Astrocyte of the hippocampus (primary cell): ENCODE results near the gene SALL1.

Experiments
- DNase-seq: peaks from one replicate; pipeline ENCODE4 v3.0.0; 2011; ENCODE audit warnings: low read depth, low spot score

Gene SALL1

DNA sequence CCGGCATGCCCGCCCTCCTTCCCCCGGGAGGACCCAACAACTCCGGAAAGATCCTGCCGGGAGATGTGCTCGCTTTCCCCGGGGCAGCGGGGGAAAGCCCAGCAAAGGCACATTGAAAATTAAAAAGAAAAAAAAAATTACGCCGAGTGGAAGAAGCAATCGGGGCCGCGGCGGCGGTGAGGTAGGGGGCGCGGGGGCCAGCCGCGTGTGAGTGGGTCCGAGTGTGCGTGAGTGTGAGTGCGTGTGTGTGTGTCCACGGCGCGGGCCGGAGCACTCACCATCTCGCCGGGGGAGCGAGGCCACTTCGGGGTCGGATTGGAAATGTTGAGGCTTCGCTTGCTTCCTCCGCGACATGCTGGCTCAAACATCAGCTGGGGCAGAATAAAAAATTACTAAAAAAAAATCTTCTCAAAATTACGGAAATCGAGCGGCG, at the start of gene SALL1:
Gene SALL1 (minus strand): TSS at position 383 of the 433 bp plus-strand sequence. CDS start 29 bp downstream, at position 354.
- no peak for DNase-seq

DNA sequence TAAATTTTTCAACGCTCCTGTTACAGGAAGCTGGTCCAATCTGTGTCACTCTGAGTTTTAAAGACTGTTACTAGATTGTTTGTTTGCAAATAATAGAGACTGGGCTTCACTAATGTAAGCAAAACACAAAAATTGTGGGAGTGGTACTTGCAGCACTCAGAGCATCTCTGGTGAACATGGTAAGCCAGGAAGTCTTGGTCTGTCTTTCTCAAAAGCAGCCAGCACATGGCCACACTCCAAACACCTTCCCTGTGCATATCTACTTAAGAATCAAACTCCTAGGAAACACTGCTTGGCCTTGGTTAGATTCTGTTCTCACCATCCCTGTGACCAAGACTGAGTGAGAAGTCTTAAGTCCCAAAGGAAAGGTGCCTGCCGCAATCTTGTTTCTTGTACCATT, 49.7 kb upstream of the SALL1 start:
- no peak for DNase-seq

DNA sequence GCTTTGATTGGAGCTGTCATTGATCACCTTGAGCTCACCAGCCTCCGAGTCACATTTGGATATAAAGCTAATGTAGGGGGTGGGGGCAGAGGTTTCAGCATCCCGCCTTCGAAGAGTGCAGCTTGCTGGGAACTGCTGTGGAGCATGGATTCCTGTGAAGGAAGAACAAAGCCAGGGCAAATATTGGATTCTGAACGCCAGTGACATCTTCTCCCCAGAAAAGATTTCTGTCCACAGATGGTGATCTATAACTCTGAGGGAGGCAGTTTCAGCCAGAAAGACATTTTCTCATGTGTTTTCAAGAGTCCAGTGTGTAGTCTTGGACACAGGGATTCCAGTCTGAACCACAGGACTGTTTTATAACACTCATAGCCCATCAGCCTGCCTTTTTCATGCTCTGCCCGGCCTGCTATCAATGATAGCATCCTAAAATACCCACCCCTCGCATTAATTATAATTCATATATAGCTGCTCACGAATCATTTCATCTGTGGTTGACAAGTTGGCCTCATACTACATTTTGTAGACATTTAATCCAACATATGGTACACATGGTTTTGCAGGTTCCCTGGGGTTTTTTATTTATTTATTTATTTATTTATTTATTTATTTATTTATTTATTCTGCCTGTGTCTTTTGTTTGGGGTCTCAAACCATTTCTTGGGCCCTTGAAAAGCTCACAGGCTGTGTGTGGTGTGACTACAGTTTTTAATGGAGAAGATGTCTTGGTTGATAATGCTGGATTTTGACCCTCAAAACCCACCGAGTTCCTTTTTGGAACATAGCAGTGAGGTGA, 47.1 kb upstream of the SALL1 start:
- no peak for DNase-seq

DNA sequence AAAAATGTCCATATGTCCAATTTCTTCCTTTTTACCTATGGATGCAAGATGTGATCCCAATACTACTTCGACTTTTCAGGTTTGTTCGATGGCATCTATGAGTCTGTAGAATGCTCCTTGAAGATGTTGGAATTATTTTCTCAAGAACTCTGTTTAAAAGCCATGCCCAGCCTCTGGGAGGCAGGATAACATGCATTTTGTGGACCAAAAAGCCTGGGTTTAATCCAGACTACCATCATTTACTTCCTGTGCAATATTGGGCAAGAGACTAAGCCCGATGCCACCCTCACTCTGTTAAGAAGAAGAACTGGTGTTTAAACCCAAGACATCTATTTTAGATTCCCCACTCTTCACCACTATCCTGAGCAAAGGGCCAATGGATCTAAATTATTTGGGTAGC, 42.8 kb upstream of the SALL1 start:
- no peak for DNase-seq

DNA sequence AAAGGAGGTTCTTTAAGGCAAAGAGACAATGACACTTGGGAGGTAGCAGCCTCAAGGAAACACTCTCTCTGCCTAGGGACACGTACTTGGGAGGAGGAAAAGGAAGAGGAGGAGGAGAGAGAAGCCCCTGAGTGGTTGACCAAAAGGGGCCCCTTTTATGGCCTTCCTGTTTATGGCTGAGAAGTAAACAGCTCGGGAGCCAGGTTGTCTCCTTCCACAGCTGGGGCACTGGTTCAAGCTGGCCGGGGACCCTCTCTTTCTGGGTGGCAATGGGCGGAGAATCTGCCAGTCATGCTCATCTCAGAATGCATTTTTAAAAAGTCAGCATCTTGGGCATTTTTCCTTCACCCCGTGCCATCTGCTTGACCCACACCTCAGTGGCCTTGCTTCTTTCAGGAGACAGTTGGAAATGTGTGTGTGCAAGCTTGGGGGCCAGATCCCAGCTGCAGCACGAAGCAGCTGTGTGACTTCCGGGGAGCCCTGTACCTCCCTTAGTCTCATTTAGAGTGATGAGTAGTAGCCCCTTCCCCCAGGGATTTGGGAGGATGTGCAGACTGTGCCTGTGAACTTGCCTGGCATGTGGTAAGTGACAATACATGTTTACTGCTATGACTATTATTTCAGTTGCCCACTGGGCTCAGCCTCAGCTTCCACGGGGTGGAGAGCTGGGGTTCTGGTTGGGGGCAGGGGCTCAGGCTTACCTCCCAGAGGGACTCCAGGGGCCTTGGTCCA, 33.8 kb upstream of the SALL1 start:
- DNase-seq: no peak

DNA sequence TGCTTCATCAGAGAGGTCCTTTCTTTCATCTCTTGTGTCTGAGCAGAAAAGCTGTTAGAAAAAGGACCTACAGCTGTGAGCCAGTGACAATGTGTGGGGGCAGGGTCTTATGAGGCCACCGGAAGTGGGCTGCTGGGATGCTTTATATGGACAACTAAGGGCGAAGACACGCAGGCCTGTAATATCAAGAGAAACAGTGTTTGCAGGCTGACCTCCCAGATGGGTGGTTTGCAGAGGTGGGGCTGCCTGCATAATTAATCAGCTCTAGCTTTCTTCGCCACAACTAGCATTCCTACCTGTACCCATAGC, 30.4 kb upstream of the SALL1 start:
- peak; percentile 63 for DNase-seq

DNA sequence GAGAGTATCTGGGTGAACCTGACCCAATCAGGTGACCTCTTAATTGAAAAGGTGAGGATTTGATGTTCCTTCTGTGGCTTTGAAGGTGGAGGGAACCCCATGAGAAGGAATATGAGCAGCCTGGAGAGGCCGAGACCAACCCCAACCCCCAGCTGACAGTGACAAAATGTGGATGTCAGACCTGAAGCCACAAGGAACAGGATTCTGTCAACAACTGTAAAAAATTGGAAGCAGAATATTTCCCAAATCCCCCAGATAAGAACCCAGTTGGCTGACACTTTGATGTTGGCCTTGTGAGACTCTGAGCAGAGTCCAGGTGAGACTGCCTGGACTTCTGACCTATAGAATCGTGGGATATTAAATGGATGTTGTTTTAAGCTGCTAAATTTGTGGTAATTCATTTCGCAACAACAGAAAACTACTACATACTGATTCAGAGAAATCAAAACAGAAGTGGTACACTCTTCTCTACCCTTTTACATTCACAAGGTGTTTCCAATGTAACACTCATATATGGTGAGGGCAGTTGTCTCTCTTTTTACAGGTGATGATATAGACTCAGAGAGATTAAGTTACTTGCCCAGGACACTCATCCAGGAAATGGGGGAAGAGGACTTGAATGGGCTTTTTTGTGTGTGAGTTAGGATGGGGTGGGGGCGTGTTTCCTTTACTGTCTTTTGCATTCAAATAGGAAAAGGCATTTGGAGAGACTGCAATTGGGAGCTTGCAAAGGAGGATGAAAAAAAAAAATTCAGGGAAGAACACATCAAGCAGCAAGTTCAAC, 29.8 kb upstream of the SALL1 start:
- no peak for DNase-seq

DNA sequence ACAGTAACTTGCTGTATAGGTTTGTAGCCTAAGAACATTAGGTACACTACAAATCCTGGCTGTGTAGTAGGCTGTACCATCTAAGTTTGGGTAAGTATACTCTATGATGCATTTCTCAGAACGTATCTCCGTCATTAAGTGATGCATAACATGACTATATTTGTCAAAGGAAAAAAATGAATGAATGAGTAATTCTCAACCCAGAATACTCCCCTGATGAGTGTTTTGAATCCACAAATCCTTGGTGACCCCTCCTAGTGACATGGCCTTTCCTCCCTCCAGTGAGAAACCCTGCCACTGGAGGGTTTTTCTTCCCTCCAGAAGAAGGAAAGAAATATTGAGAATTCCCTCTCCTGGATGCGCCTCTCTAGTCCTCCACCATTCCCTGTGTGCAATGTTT, 24.0 kb upstream of the SALL1 start:
- no peak for DNase-seq

DNA sequence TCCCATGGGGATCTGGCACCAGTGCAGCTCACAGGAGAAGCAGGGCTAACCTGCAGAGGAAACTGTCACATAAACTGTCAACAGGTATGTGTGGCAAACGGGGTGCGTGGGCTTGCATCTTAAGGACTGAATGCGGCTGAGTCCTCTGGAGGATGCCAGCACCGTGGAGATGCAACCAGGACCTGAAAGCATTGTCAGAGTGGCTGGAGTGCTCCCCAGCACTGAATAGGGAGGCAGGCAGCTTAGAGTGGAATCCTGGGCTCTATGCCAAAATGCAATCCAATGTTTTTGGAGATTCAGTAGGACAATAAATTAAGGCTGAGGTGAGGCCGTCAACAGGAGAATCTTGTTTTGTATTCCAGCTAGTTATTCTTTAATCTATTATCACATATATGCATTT, 21.3 kb upstream of the SALL1 start:
- DNase-seq: no peak

DNA sequence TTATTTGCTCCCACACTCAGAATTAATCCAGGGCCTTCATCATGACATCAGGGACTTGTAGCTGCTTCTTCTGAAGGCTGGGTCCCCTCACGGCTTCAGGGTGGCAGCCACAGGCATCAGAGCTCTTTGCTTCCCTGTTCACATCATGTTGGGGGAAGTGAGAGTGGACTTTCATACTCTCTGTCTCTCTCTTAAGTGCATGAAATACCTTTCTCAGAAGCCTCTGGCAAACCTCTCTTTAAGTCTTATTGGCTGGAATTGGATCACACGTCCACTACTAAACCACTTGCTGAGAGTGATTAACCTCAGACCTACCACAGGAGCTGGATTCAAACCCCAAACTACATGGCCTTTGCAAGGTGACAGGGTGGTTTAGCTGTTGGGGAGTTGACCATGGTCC, 17.7 kb upstream of the SALL1 start:
- DNase-seq: no peak

DNA sequence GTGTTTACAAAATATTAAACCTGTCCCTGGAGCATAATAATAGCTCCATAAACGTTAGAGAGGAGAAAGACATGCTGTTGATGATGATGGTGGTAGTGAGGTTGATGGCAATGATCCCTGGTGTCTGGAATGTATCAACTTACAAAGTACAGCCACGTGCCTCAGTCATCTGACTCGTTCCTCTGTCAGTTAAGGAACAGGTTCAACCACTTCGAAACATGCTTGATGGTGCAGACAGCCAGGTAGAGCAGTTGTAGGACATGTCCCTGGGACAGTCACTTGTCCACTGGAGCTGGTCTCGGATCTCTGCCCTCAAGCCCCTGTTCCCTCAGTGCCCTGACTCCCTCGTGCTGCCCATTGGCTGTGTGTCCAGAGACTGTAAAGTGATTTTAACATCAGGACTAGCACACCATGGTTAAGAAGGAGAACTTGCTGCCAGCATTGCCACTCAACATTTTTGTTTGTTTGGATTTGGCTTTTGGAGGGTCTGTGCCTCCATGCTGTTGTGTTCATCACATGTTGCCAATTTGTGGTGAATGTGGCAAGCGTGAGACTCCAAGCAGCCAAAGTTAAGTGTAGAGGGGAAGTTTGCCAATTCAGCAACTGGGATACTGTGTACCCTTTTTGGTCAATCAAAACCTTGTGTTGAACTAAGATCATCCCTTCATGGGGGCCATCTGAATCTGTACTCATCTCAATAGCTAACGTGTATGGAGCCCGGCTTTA, 16.3 kb upstream of the SALL1 start:
- peak; percentile 31 for DNase-seq

DNA sequence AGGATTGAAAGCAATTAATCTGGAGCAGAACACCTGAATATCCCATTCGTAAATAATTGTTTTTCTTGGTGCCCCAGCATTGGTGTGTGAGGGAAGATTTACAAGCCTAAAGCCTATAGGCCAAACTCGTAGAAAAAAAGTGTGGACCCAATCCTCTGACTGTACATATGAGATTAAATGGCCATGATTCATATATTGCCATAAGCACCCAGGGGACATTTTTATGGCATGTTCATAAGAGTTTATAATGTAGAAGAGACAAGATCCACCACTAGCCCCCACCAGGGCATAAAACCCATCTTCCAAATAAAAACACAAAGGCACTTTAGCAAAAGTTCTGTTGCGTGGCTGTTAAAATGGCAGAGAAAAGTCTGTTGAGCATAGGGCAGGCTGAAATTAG, 15.5 kb upstream of the SALL1 start:
- DNase-seq: no peak

DNA sequence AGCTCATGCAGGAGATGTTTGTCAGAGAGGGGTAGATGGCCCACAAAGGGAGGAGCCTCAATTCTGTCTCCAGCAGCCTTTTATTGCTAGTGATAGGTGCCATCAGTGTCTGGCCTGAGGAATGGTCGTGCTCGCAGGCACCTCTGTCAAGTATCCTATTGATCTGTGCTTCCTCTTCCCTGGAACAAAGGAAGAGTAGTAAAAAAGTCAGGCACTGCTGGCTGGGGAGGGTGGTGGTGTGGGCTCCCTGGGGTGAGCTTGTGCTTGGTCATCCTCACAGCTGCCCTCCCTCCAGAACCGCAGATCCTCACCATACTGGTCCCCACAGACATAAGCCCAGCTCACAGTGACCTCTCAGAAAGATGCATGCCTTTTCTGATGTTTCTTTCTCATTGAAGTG, 15.0 kb upstream of the SALL1 start:
- no peak for DNase-seq

DNA sequence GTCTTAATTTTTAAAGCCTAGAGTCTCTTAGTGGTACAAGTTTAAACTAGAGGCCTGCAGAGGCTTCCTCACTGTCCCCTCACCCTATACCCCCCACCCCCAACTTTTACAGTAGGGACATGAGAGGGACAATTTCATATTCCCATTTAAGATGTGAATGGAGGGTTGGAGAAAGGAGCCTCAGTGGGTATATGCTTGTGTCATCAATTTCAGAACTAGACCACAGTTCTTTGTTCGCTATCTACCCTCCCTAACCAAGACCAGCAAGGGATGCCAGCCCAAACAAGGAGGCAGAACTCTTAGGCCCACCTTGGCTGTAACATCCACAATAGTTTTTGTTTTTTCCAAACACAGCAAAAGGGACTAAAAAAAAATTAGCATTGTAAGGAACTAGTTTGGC, 14.0 kb upstream of the SALL1 start:
- DNase-seq: no peak

DNA sequence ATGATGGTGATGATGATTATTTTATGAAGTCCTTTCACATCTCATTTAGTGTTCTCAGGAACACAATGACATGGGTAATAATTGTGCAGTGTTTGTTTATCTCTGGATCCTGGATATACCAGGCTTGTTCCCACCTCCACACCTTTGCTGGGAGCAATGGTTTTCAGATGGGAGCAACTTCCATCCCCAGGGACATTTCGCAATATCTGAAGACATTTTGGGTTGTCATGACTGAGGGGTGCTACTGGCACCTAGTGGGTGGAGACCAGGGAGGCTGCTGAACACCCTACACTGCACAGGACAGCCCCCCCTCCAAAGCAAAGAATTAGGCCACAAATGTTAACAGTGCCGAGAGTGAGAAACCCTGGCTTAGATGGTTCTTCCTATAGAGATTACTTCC, 13.5 kb upstream of the SALL1 start:
- no peak for DNase-seq

DNA sequence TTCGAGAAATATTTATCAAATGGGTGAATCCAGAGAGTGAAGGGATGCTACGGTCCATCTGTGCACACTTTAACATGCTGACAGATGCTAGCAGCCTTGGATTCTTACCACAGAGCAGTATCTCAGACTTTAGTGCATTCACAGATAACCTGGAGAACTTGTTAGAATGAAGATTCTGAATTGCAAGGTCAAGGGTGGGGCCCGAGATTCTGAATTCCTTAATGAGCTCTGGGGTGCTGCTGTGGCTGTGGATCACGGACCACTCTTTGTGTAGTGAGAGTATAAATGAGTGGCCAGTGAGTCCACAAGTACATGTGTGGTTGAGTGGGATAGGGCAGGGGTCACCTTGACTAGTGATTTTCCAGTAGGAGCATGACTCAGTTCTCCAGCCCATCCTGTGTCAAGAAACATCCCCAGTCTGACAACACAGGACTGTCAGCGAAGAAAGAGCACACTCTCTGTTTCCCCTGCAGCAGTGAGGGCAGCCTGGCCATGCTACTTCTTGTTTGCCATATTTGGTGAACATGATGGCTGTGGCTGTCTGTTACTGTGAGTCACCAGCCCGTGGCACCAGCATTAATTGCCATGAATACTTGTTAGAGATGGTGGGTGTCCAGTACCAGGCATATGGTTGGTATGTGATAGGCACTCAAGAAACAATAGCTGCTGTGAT, 13.0 kb upstream of the SALL1 start:
- peak; percentile 77 for DNase-seq

DNA sequence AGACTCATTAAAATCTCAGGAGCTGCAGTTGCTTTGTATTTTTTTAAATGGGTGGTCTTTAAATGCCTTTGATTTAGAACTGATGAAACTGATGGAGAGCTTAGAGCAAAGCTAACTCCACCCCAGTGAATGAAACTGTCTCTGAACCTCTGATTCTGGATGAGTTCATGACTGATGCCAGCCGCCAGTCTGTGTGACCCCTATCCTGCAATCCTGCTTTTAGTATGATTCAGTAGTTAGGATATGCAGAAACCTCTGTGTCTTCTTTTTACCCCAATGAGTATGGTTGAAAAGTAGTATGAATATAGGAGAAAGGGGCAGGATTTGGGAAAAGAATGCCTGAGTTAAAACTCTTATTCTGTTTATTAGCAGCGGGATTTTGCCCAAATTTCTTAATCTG, 12.3 kb upstream of the SALL1 start:
- DNase-seq: no peak

DNA sequence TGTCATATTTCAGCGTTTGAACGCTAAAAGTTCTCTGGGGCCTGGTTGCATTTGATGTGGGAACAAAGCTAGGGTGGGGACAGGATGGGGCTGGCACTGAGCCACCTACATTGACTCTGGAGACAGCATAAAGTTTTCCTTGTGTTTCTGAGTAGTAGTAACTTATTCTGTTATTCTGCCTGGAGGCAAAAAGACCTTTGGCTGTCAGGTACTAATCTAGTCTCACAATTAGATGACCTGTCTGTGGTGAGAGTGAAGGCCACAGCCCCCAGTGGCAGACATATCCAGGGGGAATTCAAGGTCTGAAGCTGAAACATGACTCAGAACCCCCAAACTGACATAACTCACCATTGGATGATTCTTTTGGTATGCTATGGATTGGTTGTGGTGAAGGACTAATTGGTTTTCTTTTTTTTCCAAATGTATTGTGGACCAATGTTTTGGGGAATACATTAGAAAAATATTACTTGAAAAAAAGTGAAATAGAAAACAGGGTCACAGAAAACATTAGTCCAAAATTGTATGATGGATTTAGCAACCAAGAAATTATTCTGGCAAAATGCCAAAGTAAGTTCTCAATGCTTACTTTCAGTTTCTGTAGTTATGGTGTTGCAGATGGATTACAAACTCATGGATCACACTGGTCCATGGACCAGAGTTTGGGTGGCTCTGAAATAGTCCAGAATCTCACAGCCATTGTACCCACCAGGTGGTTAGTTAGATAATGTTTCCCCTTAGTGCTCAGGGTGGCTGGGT, 10.5 kb upstream of the SALL1 start:
- peak; percentile 55 for DNase-seq

DNA sequence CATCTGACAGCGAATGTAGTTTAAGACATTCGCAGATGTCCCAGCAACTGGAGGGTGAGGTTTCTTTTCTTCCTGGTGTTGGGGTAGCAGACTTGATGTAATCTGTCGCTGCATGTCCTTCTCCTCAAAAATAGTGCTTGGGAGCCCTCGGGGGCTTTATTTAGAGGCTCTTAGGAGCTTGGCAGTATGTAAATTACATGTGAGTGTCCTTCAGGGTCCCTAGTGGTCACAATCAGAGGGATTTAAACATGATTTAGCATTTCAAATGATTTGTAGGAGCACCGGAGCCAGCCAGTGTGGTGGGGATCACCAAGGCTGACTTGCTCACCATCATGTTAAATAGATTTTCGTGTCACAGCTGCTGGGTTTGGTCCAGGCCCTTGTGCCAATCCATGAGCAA, 8.8 kb upstream of the SALL1 start:
- peak; percentile 39 for DNase-seq

DNA sequence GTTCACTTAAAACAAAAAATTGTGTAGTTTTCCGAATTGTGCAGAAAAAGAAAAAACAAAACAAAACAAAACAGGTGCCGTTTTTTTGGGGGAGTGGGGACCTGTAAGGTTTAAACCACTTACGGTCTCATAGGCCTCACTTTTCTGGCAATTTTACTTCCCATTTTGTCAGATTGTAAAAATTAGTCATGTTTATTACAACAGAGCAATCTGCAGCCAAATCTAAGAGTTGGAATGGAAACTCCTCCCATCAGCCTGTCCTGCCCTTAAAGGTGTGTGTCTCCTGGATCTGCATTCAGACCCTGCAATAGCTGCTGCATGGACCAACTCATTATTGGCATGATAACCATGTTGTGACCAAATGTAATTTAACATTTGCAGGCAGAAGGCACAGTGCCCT, 8.2 kb upstream of the SALL1 start:
- DNase-seq: no peak

DNA sequence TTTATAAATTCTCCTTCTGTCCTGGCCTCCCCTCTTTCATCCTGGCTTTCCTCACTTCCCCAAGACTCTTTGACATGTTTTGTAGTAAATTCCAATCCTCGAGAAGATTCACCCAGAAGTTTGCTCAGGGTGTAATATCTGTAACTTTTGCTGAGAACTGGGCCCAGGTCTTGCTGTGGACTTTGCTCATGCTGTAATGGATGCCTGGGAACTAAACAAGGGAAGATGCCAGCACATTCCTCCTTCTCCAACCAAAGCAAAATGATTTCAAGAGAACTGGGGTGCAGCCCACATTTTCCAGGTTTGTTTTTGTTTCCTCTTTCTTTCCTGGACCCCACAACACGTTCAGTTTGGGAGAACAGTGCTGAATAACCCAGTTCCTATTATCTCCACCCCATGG, 6.6 kb upstream of the SALL1 start:
- DNase-seq: peak; percentile 52
